Measurements from ENCODE around the gene MYO18B. TPM values are rescaled to one million over a fixed set of nuclear protein-coding genes. Genes with fewer than 3 reads are reported as not detected.

Gene MYO18B
- total and polyA plus RNA-seq, 2 of the 8 experiments (the other 6 are each of a cell fraction or from before 2014, with no cell fraction given) = 0.62 to 0.78 TPM

- no peak for TF ChIP-seq CBX8 (IDR thresholded peaks at IDR 0.05; ENCODE audit: borderline replicate concordance, low read depth, low read length)
- no peak for TF ChIP-seq FOSL1 (IDR thresholded peaks at IDR 0.05; ENCODE audit: insufficient read depth, low read depth, low read length)
- no peak for TF ChIP-seq CTBP2 (IDR thresholded peaks at IDR 0.05; ENCODE audit: borderline replicate concordance, insufficient read depth, insufficient read length, low read length)
- TF ChIP-seq POU5F1 (IDR thresholded peaks at IDR 0.05; ENCODE audit: low read depth, low read length) = no peak
- no peak for TF ChIP-seq SIRT6 (IDR thresholded peaks at IDR 0.05; ENCODE audit: low read length)
These were observed 326.6 kb downstream of the MYO18B start (continued) for GRCh38 chr22:26068571-26068970.
